SU-DHL-6 (cell line): Measurements from ENCODE around the gene STK10.

Experiments used
- H2AFZ ChIP-seq: fragments of 200-600 bp; sonication (generic); 2 replicates; pipeline ENCODE4 v1.6.1; 2014; ENCODE audit warnings: low read depth, mild to moderate bottlenecking, moderate library complexity, mixed read lengths, antibody characterized with exemption, low read length; ENCODE audit not compliant: severe bottlenecking
- H3F3A ChIP-seq: fragments of 200-600 bp; shearing (Covaris generic); 2 replicates; pipeline ENCODE4 v1.6.0; 2016; ENCODE audit warnings: antibody characterized with exemption, mild to moderate bottlenecking; ENCODE audit not compliant: insufficient read depth
- H3K27ac ChIP-seq: fragments of 200-600 bp; sonication (generic); 2 replicates; pipeline ENCODE4 v1.5.1; 2016; ENCODE audit warnings: low read depth, mild to moderate bottlenecking, low read length, moderate library complexity, mixed read lengths
- H3K27me3 ChIP-seq: fragments of 200-600 bp; sonication (generic), shearing (Covaris generic); 2 replicates; pipeline ENCODE4 v1.6.0; 2014; ENCODE audit warnings: mild to moderate bottlenecking, low read length
- H3K36me3 ChIP-seq: fragments of 200-600 bp; sonication (generic); 2 replicates; pipeline ENCODE4 v1.6.1; 2014; ENCODE audit warnings: mild to moderate bottlenecking, low read length, mixed read lengths
- H3K4me2 ChIP-seq: fragments of 300-600, 200-600 bp; shearing (Covaris generic), sonication (generic); 2 replicates; pipeline ENCODE4 v1.6.0; 2014; ENCODE audit warnings: low read length, low read depth, mild to moderate bottlenecking; ENCODE audit not compliant: poor library complexity, severe bottlenecking
- H3K4me3 ChIP-seq: fragments of 200-600 bp; sonication (generic); 2 replicates; pipeline ENCODE4 v1.5.1; 2014; ENCODE audit warnings: antibody characterized with exemption, low read length, mild to moderate bottlenecking, mixed read lengths; ENCODE audit not compliant: insufficient read depth, poor library complexity, severe bottlenecking
- H3K79me2 ChIP-seq: fragments of 200-600 bp; sonication (generic); 2 replicates; pipeline ENCODE4 v1.6.1; 2014; ENCODE audit warnings: mild to moderate bottlenecking, low read length, moderate library complexity; ENCODE audit not compliant: insufficient read depth
- H3K9ac ChIP-seq: fragments of 200-600 bp; sonication (generic); 2 replicates; pipeline ENCODE4 v1.7.0; 2014; ENCODE audit warnings: mild to moderate bottlenecking, low read length
- H3K9me2 ChIP-seq: fragments of 200-600 bp; sonication (generic); replicated peaks from 2 replicates; pipeline ENCODE4 v1.6.1; 2014; ENCODE audit warnings: low read length; ENCODE audit not compliant: insufficient read depth
- H3K9me3 ChIP-seq: fragments of 200-600 bp; sonication (generic); 2 replicates; pipeline ENCODE4 v1.6.1; 2014; ENCODE audit warnings: low read length, mixed read lengths; ENCODE audit not compliant: insufficient read depth
- H4K20me1 ChIP-seq: fragments of 200-600 bp; sonication (generic); 2 replicates; pipeline ENCODE4 v1.6.1; 2014; ENCODE audit warnings: low read depth, mild to moderate bottlenecking, antibody characterized with exemption, low read length, moderate library complexity, mixed read lengths
- CTCF ChIP-seq: fragments of 200-600 bp; sonication (generic); IDR thresholded peaks from one replicate; pipeline ENCODE4 v1.5.1; 2017; ENCODE audit warnings: antibody characterized with exemption, mild to moderate bottlenecking, low read length, moderate library complexity; ENCODE audit not compliant: insufficient read depth, poor library complexity, severe bottlenecking
- EZH2phosphoT487 ChIP-seq: fragments of 200-600 bp; sonication (generic), shearing (Covaris generic); conservative IDR thresholded peaks from 2 replicates; pipeline ENCODE4 v1.6.1; 2018; ENCODE audit warnings: mild to moderate bottlenecking, antibody characterized with exemption, low read length, moderate library complexity, mixed read lengths

Gene STK10

GRCh38 chr5:172090976-172091547 lies 97.0 kb downstream of the STK10 start:
- no peaks in the 10 kb centered on the region for H3K9me3 ChIP-seq
- no peaks in the 10 kb centered on the region for H3K79me2 ChIP-seq
- no peak overlapping the region for H3K9ac ChIP-seq
- no peak overlapping the region for H3K4me2 ChIP-seq
- no peaks in the 10 kb centered on the region for H3K36me3 ChIP-seq
- H3K4me3 ChIP-seq = no peak overlapping the region
- no peaks in the 10 kb centered on the region for H3K27me3 ChIP-seq
- H3K27ac ChIP-seq = no peak overlapping the region
- H2AFZ ChIP-seq = no peak overlapping the region
- H4K20me1 ChIP-seq = no peaks in the 10 kb centered on the region
- no peaks in the 10 kb centered on the region for H3K9me2 ChIP-seq
- H3F3A ChIP-seq = no peaks in the 10 kb centered on the region
- TF ChIP-seq CTCF = no peak
- TF ChIP-seq EZH2phosphoT487 = no peak

GRCh38 chr5:172089298-172090117 lies 98.5 kb downstream of the STK10 start:
- TF ChIP-seq CTCF (no peak), EZH2phosphoT487 (no peak)
- no peaks in the 10 kb centered on the region for H4K20me1 ChIP-seq
- H3K4me3 ChIP-seq = no peak overlapping the region
- no peak overlapping the region for H3K4me2 ChIP-seq
- no peaks in the 10 kb centered on the region for H3K9me2 ChIP-seq
- no peaks in the 10 kb centered on the region for H3K79me2 ChIP-seq
- no peaks in the 10 kb centered on the region for H3K9me3 ChIP-seq
- no peaks in the 10 kb centered on the region for H3F3A ChIP-seq
- no peaks in the 10 kb centered on the region for H3K27me3 ChIP-seq
- no peak overlapping the region for H3K9ac ChIP-seq
- H3K27ac ChIP-seq = no peak overlapping the region
- H3K36me3 ChIP-seq = no peaks in the 10 kb centered on the region
- no peak overlapping the region for H2AFZ ChIP-seq

GRCh38 chr5:172088801-172089200 lies 99.2 kb downstream of the STK10 start:
- Histone ChIP-seq H3K79me2 (no peaks in the 10 kb centered on the region), H3F3A (no peaks in the 10 kb centered on the region), H3K4me3 (no peak overlapping the region), H3K9me3 (no peaks in the 10 kb centered on the region), H4K20me1 (no peaks in the 10 kb centered on the region), H3K9me2 (no peaks in the 10 kb centered on the region), H3K27me3 (no peaks in the 10 kb centered on the region), H3K4me2 (no peak overlapping the region), H3K36me3 (no peaks in the 10 kb centered on the region), H2AFZ (no peak overlapping the region), H3K9ac (no peak overlapping the region), H3K27ac (no peak overlapping the region)
- TF ChIP-seq CTCF = no peak
- TF ChIP-seq EZH2phosphoT487 = no peak
